Activated T-cell treated with anti-CD3 and anti-CD28 coated beads for 48 hours (primary cell): Measurements from ENCODE around the gene PALD1.
"Not testable (repeated sequence)": the region's sequence is repeated elsewhere in the genome, so short reads cannot be mapped to it uniquely, and the experiment has no call there.

Source experiments
- DNase-seq: peaks from one replicate; pipeline ENCODE4 v3.0.0-alpha.2; 2020; ENCODE audit warnings: low read depth

PALD1 gene

GRCh38 chr10:70614364-70614763 lies 135.8 kb downstream of the PALD1 start:
- not testable (repeated sequence) for DNase-seq

- no peak for DNase-seq
Observed at GRCh38 chr10:70615211-70615610, 136.6 kb downstream of the PALD1 start.

- DNase-seq = no peak
Observed at GRCh38 chr10:70615784-70616522, 137.4 kb downstream of the PALD1 start.

- DNase-seq = no peak
Observed at GRCh38 chr10:70616761-70617160, 138.2 kb downstream of the PALD1 start.
